Osteocyte (in vitro differentiated cells): Measurements from ENCODE around the gene GRM7. TPM values are rescaled to one million over a fixed set of nuclear protein-coding genes. Genes with fewer than 3 reads are reported as not detected.

Experiments used
- DNase-seq: peaks from one replicate; pipeline ENCODE4 v3.0.0; 2021; ENCODE audit warnings: mixed read lengths; ENCODE audit not compliant: unreplicated experiment; ENCODE audit errors: extremely low spot score
- H3K27ac Mint-ChIP-seq: one replicate; pipeline ENCODE4 v1.8.0; 2021; ENCODE audit warnings: mild to moderate bottlenecking, mixed read lengths; ENCODE audit not compliant: unreplicated experiment
- H3K27me3 Mint-ChIP-seq: one replicate; pipeline ENCODE4 v1.8.0; 2021; ENCODE audit warnings: mixed read lengths; ENCODE audit not compliant: unreplicated experiment
- H3K36me3 Mint-ChIP-seq: one replicate; pipeline ENCODE4 v1.8.0; 2021; ENCODE audit warnings: mixed read lengths; ENCODE audit not compliant: unreplicated experiment
- H3K4me1 Mint-ChIP-seq: one replicate; pipeline ENCODE4 v1.8.0; 2021; ENCODE audit warnings: mixed read lengths; ENCODE audit not compliant: unreplicated experiment
- H3K4me3 Mint-ChIP-seq: one replicate; pipeline ENCODE4 v1.8.0; 2021; ENCODE audit warnings: mild to moderate bottlenecking, moderate library complexity, mixed read lengths; ENCODE audit not compliant: unreplicated experiment
- H3K9me3 Mint-ChIP-seq: one replicate; pipeline ENCODE4 v1.8.0; 2021; ENCODE audit warnings: mixed read lengths; ENCODE audit not compliant: unreplicated experiment
- total RNA-seq: library from RNA; stranded (reverse); gene quantifications from 2 replicates; pipeline ENCODE4 v1.2.1, GENCODE V29; 2021
- TF ChIP-seq, protein P1 (sequence below): fragments of 200-600 bp; sonication (generic); IDR thresholded peaks from 2 replicates; pipeline ENCODE4 v1.5.0; 2021; ENCODE audit warnings: antibody characterized with exemption, mild to moderate bottlenecking, moderate library complexity

GRM7 gene
- total RNA-seq, 1 donor from 2014 or later = not detected

DNA sequence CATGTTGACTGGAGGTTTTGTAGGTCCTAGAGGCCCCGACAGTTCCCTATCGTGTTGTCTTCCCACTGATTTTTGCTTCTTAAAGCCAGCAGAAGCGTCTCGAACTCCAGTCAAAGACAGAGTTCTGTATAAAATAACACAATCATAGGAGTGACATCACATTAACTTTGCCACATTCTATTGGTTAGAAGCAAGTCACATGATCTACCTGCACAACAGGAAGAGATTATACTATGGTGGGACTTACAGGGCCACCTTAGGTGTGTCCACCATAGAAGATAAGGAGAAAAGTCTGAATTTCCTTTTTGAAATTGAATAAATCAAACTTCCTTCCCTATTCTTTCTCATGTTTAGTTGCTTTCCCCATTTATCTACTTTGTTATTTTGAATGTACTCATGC is 365.5 kb downstream of the GRM7 start:
- Mint-ChIP-seq H3K27me3 (no peaks in the 10 kb centered on the region), H3K9me3 (peaks cover 20% of the 10 kb centered on the region), H3K4me3 (no peak overlapping the region), H3K27ac (no peak overlapping the region), H3K36me3 (no peaks in the 10 kb centered on the region), H3K4me1 (no peaks in the 10 kb centered on the region)
- no peak for DNase-seq
- TF ChIP-seq, protein P1, sequence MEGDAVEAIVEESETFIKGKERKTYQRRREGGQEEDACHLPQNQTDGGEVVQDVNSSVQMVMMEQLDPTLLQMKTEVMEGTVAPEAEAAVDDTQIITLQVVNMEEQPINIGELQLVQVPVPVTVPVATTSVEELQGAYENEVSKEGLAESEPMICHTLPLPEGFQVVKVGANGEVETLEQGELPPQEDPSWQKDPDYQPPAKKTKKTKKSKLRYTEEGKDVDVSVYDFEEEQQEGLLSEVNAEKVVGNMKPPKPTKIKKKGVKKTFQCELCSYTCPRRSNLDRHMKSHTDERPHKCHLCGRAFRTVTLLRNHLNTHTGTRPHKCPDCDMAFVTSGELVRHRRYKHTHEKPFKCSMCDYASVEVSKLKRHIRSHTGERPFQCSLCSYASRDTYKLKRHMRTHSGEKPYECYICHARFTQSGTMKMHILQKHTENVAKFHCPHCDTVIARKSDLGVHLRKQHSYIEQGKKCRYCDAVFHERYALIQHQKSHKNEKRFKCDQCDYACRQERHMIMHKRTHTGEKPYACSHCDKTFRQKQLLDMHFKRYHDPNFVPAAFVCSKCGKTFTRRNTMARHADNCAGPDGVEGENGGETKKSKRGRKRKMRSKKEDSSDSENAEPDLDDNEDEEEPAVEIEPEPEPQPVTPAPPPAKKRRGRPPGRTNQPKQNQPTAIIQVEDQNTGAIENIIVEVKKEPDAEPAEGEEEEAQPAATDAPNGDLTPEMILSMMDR = no peak

DNA sequence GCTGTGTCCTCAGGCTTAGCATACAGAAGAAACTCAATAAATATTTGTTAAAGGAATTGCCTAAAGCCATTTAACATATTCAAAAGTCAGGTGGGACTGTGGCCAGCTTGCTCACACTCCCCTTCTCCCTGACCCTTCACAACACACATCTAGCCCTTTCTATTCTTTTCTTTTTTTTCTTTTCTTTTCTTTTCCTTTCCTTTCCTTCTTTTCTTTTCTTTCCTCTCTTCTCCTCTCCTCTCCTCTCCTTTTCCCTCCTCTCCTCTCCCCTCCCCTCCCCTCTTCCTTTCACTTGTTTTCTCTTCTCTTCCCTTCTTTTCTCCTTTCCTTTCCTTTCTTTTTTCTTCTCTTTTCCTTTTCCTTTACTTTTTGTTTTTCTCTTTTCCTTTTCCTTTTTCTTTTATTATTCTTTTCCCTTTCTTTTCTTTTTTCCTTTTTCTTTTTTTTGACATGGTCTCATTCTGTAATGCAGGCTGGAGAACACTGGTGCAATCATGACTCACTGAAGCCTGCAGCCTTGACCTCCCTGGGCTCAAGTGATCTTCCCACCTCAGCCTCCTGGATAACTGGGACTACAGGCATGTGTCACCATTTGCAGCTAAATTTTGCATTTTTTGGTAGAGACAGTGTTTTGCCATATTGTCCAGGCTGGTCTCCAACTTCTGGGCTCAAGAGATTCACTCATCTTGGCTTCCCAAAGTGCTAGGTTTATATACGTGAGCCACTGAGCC is 377.8 kb downstream of the GRM7 start:
- peaks cover 21% of the 10 kb centered on the region for H3K9me3 Mint-ChIP-seq
- H3K4me1 Mint-ChIP-seq = no peaks in the 10 kb centered on the region
- H3K4me3 Mint-ChIP-seq = no peak overlapping the region
- H3K36me3 Mint-ChIP-seq = no peaks in the 10 kb centered on the region
- no peak for DNase-seq
- no peaks in the 10 kb centered on the region for H3K27me3 Mint-ChIP-seq
- H3K27ac Mint-ChIP-seq = no peak overlapping the region
- TF ChIP-seq, protein P1 = no peak

DNA sequence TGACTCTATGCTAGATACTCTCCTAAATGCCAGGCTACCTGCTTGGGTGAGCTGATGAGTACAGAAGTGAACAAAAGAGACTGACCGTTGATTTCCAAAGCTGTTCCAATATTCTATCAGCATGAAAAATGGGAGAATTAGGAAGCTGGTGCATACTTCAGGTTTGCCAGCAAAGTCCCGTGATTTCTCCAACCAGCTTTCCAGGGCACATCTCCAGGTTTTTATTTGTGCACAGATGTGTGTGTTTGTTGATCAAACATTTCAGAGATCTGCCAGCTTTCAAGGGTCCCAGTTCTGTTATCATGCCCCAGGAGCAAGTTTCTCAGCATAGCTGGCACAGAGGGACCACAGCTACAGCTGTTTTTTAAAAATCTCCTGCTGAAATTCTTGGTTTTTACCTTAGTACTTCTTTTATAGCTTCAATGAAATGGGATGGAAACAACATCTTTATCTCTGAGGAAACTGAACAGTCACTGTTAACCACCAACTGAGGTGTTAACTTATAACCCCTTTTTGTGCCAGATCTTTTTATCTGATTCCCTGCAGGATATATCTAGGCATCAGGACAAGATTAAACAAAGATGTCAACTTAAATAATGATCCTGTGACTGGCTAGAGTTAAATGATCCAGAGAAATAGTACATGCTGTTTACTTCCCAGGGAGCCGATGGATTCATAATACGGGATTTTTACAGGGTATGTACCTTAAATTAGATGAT is 380.8 kb downstream of the GRM7 start:
- Mint-ChIP-seq H3K4me3 (no peak overlapping the region), H3K27me3 (no peaks in the 10 kb centered on the region)

DNA sequence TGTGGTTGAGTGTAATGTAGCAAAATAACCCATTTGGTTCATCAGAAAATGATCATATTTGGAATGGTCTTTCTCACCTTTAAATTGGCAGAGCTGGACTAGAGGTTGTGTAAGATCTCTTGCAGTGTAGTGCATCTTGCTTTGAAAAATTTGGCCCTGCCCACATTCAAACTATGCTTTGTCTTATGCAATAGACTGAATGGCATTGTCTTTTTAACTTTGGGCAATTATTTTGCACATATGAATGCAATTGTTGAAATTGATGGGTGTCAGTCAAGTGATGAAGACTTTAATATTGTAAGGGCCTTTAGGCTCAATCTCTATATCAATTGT is 381.4 kb downstream of the GRM7 start:
- TF ChIP-seq, protein P1 = no peak
- H3K36me3 Mint-ChIP-seq = no peaks in the 10 kb centered on the region
- no peak overlapping the region for H3K4me3 Mint-ChIP-seq
- H3K9me3 Mint-ChIP-seq = peaks cover 15% of the 10 kb centered on the region
- H3K4me1 Mint-ChIP-seq = no peaks in the 10 kb centered on the region
- no peaks in the 10 kb centered on the region for H3K27me3 Mint-ChIP-seq
- no peak for DNase-seq
- no peak overlapping the region for H3K27ac Mint-ChIP-seq

More for the DNA sequence above, 380.8 kb downstream of the GRM7 start:
- no peak overlapping the region for H3K27ac Mint-ChIP-seq
- no peak for DNase-seq
- H3K9me3 Mint-ChIP-seq = peaks cover 15% of the 10 kb centered on the region
- no peaks in the 10 kb centered on the region for H3K36me3 Mint-ChIP-seq
- H3K4me1 Mint-ChIP-seq = no peaks in the 10 kb centered on the region
- TF ChIP-seq, protein P1 = no peak

DNA sequence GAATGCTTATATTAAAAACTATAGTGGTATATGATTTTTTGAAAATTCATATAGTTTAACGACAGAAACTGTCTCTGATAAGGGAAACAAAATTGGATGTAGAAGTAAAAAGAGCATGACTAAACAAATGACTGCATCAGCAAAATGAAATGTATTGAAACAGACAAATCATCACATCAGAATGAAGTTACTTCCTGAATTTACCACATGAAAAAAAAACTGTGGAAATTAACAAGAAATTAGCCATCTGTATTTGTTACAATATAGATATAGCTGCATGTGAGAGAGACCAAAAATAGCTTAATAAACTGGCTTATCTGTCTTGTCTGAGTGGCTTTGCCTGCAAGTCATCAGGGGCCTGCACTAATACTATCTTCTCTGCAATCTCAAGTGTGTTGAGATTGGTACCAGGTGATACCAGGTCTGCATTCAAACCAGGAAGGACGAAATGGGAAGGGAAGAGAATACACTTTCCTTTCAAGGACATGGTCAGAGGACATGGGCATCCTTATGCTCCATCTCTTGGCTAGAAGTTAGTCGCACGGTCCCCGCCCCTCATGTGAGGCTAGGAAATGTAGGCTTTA is 388.7 kb downstream of the GRM7 start:
- no peak overlapping the region for H3K4me3 Mint-ChIP-seq
- H3K9me3 Mint-ChIP-seq = peaks cover 13% of the 10 kb centered on the region
- H3K27ac Mint-ChIP-seq = no peak overlapping the region
- H3K36me3 Mint-ChIP-seq = no peaks in the 10 kb centered on the region
- no peaks in the 10 kb centered on the region for H3K4me1 Mint-ChIP-seq
- H3K27me3 Mint-ChIP-seq = no peaks in the 10 kb centered on the region
- TF ChIP-seq, protein P1 = no peak
- DNase-seq = no peak
